Fibroblast of the aortic adventitia (primary cell): Measurements from ENCODE around the gene ACAT1. TPM values are rescaled to one million over a fixed set of nuclear protein-coding genes. Genes with fewer than 3 reads are reported as not detected.
"Not testable (repeated sequence)": the region's sequence is repeated elsewhere in the genome, so short reads cannot be mapped to it uniquely, and the experiment has no call there.

Source experiments
- DNase-seq: peaks from one replicate; pipeline ENCODE4 v3.0.0-alpha.2; 2010; ENCODE audit warnings: low read depth
- H3K4me3 ChIP-seq: 2 replicates; pipeline ENCODE4 v1.5.1; 2011; ENCODE audit warnings: low read depth, mild to moderate bottlenecking, control low read depth, low read length, moderate library complexity
- total RNA-seq: library from RNA; depleted of rRNA; stranded (reverse); fragments of >200 nt; gene quantifications from 2 replicates; pipeline ENCODE4 v1.2.3, GENCODE V29; 2012; ENCODE audit warnings: low replicate concordance
- TF ChIP-seq, protein P1 (sequence below): IDR thresholded peaks from 2 replicates; pipeline ENCODE4 v1.5.1; 2011; ENCODE audit warnings: mild to moderate bottlenecking, low read length, control low read depth, inconsistent platforms; ENCODE audit not compliant: insufficient read depth

ACAT1 gene
- total RNA-seq, 1 donor: 85.9 TPM

DNA sequence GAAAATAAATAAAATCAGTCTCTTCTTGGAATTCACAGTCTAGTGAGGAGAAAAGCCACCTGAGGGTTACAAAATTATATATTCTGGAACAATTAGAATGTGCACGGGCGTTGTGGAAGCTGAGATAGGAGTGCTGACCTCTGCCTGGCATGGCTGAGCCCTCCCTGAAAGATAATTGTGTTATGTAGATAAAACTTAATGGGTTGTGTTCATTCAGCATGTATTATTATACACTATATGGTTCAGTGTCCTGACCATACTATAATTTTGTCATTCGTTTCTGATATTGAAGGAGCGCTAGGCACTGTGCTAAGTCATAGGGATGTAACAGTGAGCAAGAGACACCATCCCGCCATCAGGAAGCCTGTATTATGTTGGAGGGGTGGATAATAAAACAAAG lies 3.7 kb downstream of the ACAT1 start:
- DNase-seq: no peak
- no peak overlapping the region for H3K4me3 ChIP-seq
- TF ChIP-seq, protein P1, sequence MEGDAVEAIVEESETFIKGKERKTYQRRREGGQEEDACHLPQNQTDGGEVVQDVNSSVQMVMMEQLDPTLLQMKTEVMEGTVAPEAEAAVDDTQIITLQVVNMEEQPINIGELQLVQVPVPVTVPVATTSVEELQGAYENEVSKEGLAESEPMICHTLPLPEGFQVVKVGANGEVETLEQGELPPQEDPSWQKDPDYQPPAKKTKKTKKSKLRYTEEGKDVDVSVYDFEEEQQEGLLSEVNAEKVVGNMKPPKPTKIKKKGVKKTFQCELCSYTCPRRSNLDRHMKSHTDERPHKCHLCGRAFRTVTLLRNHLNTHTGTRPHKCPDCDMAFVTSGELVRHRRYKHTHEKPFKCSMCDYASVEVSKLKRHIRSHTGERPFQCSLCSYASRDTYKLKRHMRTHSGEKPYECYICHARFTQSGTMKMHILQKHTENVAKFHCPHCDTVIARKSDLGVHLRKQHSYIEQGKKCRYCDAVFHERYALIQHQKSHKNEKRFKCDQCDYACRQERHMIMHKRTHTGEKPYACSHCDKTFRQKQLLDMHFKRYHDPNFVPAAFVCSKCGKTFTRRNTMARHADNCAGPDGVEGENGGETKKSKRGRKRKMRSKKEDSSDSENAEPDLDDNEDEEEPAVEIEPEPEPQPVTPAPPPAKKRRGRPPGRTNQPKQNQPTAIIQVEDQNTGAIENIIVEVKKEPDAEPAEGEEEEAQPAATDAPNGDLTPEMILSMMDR: no peak

DNA sequence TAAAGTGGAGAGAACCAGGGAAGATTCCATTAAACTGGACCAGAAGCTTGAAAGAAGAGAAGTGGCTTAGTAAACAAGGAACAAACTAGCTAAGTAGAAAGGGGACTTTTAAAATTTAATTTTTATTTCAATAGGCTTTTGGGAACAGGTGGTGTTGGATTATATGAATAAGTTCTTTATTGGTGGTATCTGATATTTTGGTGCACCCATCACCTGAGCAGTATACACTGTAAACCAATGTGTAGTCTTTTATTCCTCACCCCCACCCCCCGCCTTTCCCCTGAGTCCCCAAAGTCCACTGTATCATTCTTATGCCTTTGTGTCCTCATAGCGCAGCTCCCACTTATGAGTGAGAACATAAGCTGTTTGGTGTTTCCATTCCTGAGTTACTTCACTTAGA lies 7.4 kb downstream of the ACAT1 start:
- no peak for DNase-seq
- no peak overlapping the region for H3K4me3 ChIP-seq
- TF ChIP-seq, protein P1: no peak

DNA sequence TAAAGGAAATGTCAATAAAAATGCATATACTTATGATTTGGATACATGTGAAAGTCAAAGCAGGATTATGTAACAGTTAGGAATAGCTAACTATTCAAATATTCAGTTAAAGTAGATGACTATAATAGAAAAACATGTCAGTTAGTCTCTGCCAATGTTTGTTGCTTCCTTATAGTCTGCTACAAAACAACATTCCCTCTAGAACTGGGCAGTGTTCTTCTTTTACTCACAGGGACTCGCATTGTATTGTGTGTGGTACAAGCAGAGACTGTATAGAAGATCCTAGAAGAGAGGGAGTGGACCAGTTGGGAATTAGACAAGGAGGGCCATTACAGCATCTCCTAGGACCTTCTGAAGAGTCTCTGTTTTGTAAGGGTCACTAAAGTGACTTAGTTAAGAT lies 10.6 kb downstream of the ACAT1 start:
- no peak overlapping the region for H3K4me3 ChIP-seq
- no peak for DNase-seq
- TF ChIP-seq, protein P1: no peak

DNA sequence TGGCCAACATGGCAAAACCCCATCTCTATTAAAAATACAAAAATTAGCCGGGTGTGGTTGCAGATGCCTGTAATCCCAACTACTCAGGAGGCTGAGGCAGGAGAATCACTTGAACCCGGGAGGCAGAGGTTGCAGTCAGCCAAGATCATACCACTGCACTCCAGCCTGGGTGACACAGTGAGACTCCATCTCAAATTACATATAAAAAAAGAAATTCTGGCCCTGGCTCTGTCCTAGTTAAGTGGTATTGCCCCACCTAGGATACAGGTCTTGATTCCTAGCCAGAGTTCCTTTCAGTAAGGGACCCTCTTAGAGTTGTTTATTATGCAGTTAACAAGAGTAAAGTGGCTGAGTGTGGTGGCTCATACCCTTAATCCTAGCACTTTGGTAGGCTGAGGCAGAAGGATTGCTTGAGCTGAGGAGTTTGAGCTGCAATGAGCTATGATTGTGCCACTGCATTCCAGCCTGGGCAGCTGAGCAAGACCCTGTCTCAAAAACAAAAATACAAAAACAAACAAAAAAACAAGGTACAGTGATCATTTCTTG lies 11.7 kb downstream of the ACAT1 start:
- DNase-seq, H3K4me3 ChIP-seq: not testable (repeated sequence)

DNA sequence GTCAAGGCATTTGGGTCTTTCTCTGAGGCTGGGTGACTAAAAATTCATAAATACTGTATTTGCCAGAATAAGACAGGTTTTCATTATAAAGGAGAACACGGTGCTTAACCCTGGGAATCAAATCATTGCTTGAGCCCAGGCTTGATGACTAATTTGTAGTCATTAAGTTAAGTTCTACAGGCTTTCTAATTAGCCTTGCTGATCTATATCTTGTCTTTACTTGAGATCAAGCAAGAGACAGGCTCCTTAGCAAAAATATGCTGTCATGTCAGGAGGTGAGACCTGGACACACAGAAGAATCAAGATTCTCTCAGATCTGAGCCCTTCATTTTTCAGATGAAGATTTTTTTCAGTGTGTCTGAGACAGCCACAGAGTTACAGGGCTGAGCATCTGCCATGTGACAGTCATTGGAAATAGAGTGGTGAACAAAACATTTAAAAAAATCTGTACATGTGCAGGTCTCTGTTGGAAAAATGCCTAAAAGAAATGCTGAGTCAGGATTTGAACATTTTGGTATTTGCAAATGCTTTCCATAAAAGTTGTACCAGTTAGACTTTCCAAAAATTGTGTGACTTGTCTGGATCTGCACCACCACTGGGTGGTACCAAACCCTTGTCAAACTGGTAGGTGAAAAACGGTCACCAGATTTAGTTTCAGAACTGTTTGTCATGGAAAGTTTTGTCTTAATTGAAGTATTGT lies 14.6 kb downstream of the ACAT1 start:
- TF ChIP-seq, protein P1: peak; percentile 13
- no peak overlapping the region for H3K4me3 ChIP-seq
- peak; percentile 51 for DNase-seq

DNA sequence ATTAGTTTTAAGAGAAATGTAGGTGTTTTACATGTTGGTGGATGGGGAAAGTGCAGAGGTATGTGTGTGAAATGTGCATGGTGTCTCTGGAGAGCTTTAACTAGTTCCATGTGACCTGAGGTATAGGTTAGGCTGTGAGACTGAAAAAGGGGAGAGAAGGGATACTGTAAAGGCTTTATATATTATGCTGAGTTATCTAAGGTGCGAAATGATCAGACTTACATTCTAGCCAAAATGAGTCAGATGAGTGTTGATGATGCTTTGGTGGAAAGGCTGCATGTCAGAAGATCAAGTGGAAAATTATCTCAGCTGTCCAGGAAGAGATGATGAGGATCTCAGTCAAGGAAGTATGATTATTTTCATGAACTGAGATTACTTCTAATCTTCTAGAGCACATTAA lies 15.8 kb downstream of the ACAT1 start:
- H3K4me3 ChIP-seq: no peak overlapping the region
- TF ChIP-seq, protein P1: no peak
- DNase-seq: no peak

DNA sequence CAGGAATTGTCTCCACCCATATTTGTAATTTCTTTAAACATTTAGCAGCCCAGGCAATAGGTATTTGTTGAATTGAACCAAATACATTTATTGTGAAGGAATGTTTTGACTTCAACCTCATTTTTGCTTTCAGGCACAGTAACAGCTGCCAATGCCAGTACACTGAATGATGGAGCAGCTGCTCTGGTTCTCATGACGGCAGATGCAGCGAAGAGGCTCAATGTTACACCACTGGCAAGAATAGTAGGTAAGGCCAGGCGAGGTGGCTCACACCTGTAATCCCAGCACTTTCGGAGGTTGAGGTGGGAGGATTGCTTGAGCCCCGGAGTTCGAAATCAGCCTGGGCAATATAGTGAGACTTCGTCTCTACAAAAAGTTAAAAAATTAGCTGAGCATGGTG lies 20.9 kb downstream of the ACAT1 start:
- TF ChIP-seq, protein P1: no peak
- no peak overlapping the region for H3K4me3 ChIP-seq
- DNase-seq: no peak
